Stomach (tissue), 9 donors: ENCODE results near the gene LAMC1. TPM values are rescaled to one million over a fixed set of nuclear protein-coding genes. Genes with fewer than 3 reads are reported as not detected.

ENCODE experiments used
- DNase-seq, 2 donors: peaks; one replicate each; pipeline versions ENCODE4 v3.0.0 to v3.0.0-alpha.2; 2013 to 2019
- H3K27ac ChIP-seq, 5 donors: fragments of 200-600 bp in 4 of 5; sonication (generic) in 4 of 5; one replicate each; pipeline ENCODE4 v1.5.1; 2013 to 2019; ENCODE audit warnings: mild to moderate bottlenecking in 1 of 5, moderate library complexity in 1 of 5
- H3K27me3 ChIP-seq, 3 donors: fragments of 200-600 bp; sonication (generic); one replicate each; pipeline ENCODE4 v1.5.1; 2017 to 2019; ENCODE audit warnings: mixed run types in 1 of 3
- H3K36me3 ChIP-seq, 4 donors: fragments of 200-600 bp; sonication (generic); 1 replicate in 3 of 4; 2 replicates in 1 of 4; pipeline ENCODE4 v1.5.1; 2016 to 2019
- H3K4me1 ChIP-seq, 4 donors: fragments of 200-600 bp; sonication (generic); one replicate each; pipeline ENCODE4 v1.5.1; 2016 to 2019
- H3K4me3 ChIP-seq, 4 donors: fragments of 200-600 bp; sonication (generic) in 3 of 4; one replicate each; pipeline ENCODE4 v1.5.1; 2016 to 2019; ENCODE audit warnings: mild to moderate bottlenecking in 1 of 4
- H3K9me3 ChIP-seq, 4 donors: fragments of 200-600 bp; sonication (generic); one replicate each; pipeline ENCODE4 v1.5.1; 2016 to 2019
- CTCF ChIP-seq, 7 experiments: fragments of 450-650 bp in 4 of 7; fragments of 200-600 bp in 3 of 7; sonication (generic) in 3 of 7; IDR thresholded peaks; one replicate each; pipeline ENCODE4 v1.5.1; 2016 to 2019; ENCODE audit warnings: antibody characterized with exemption in 7 of 7, control low read depth in 2 of 7, mild to moderate bottlenecking in 1 of 7
- EP300 ChIP-seq: sonication (generic); formaldehyde crosslinking; IDR thresholded peaks from one replicate; pipeline ENCODE4 v1.6.1; 2017; ENCODE audit warnings: antibody characterized with exemption
- POLR2A ChIP-seq, 4 donors: fragments of 450-650 bp; IDR thresholded peaks; one replicate each; pipeline ENCODE4 v1.6.1; 2016; ENCODE audit warnings: antibody characterized with exemption in 4 of 4, control low read depth in 2 of 4, mild to moderate bottlenecking in 1 of 4, moderate library complexity in 1 of 4
- POLR2AphosphoS5 ChIP-seq, 3 donors: sonication (generic); formaldehyde crosslinking; IDR thresholded peaks; one replicate each; pipeline ENCODE4 v1.6.1; 2016; ENCODE audit warnings: antibody characterized with exemption in 3 of 3
- WGBS, 5 donors: extraction: QIAGEN DNeasy Blood & Tissue Kit in 3 of 5; methylation state at CpG; one replicate each; pipeline versions ENCODE4 v1.1.5 to v1.1.7; 2013 to 2018; 5-methylcytosine and 5-hydroxymethylcytosine counted together
- intact Hi-C: fragments of 100-400 bp; cut with DNase I; formaldehyde crosslinking; loops from one replicate; pipeline ENCODE4 v1.15.1; 2023; ENCODE audit warnings: low total_unique reads
- polyA plus RNA-seq, 3 donors: library from polyadenylated mRNA; stranded (reverse); fragments of 200-250 nt; gene quantifications; one replicate each; pipeline ENCODE4 v1.2.3, GENCODE V29; 2013
- total RNA-seq, 5 donors: library from RNA; depleted of rRNA; stranded (reverse); fragments of >200 nt; gene quantifications; one replicate each; pipeline versions ENCODE4 v1.1.0 to v1.2.3, GENCODE V29; 2014 to 2016
- donor health status: healthy with polysubstance abuse.
- donor health status: Bipolar disorder and iron deficiency.
- donor health status: healthy.

The LAMC1 gene
- total and polyA plus RNA-seq, 8 donors: 11.7 to 355 (median 142) TPM

- intact Hi-C loops: no loop called here
- H3K27ac ChIP-seq: peak overlapping the region in 4 of 5 donors; percentile 3 to 58 (median 36)
- H3K4me1 ChIP-seq: peaks cover 0 to 85% (median 53%) of the 10 kb centered on the region in 4 donors
- WGBS, 5 donors: 34 to 56% (median 52%) methylated on average over 3 of the region's 3 CpGs
- H3K27me3 ChIP-seq: no peaks in the 10 kb centered on the region
- DNase-seq: no peak
- H3K9me3 ChIP-seq: no peaks in the 10 kb centered on the region
- TF ChIP-seq EP300 (no peak), CTCF (IDR thresholded peaks at IDR 0.05) (no peak), POLR2A (IDR thresholded peaks at IDR 0.05) (no peak), POLR2AphosphoS5 (IDR thresholded peaks at IDR 0.05) (peak in 1 of 3 donors; percentile 25)
- H3K4me3 ChIP-seq: no peak overlapping the region
- H3K36me3 ChIP-seq: peaks cover 0 to 7% (median 0%) of the 10 kb centered on the region in 4 donors
Measured at GRCh38 chr1:183039985-183040447, 16.8 kb downstream of the LAMC1 start.

- 56 to 73% (median 62%) methylated on average over 2 of the region's 2 CpGs for WGBS, 5 donors
Measured at GRCh38 chr1:183040547-183040971, 17.3 kb downstream of the LAMC1 start.

GRCh38 chr1:183043254-183043653, 20.0 kb downstream of the LAMC1 start:
- H3K9me3 ChIP-seq: no peaks in the 10 kb centered on the region
- H3K36me3 ChIP-seq: no peaks in the 10 kb centered on the region
- no peak overlapping the region for H3K4me3 ChIP-seq
- TF ChIP-seq CTCF (IDR thresholded peaks at IDR 0.05) (no peak), POLR2A (IDR thresholded peaks at IDR 0.05) (no peak), EP300 (no peak), POLR2AphosphoS5 (IDR thresholded peaks at IDR 0.05) (no peak)
- H3K27me3 ChIP-seq: no peaks in the 10 kb centered on the region
- intact Hi-C loops: no loop called here
- no peak for DNase-seq
- peaks cover 3 to 96% (median 55%) of the 10 kb centered on the region in 4 donors for H3K4me1 ChIP-seq
- 55 to 83% (median 72%) methylated on average over 3 of the region's 3 CpGs for WGBS, 5 donors
- H3K27ac ChIP-seq: peak overlapping the region in 1 of 5 donors; percentile 40

More at GRCh38 chr1:183040547-183040971, 17.3 kb downstream of the LAMC1 start:
- no peak for DNase-seq
- Histone ChIP-seq H3K9me3 (no peaks in the 10 kb centered on the region), H3K27me3 (no peaks in the 10 kb centered on the region), H3K27ac (peak overlapping the region in 4 of 5 donors; percentile 3 to 58 (median 36)), H3K4me3 (no peak overlapping the region), H3K36me3 (peaks cover 0 to 7% (median 0%) of the 10 kb centered on the region in 4 donors), H3K4me1 (peaks cover 0 to 91% (median 56%) of the 10 kb centered on the region in 4 donors)
- intact Hi-C loops: no loop called here
- TF ChIP-seq CTCF (IDR thresholded peaks at IDR 0.05): no peak
- TF ChIP-seq EP300: no peak
- TF ChIP-seq POLR2A (IDR thresholded peaks at IDR 0.05): no peak
- no peak for TF ChIP-seq POLR2AphosphoS5 (IDR thresholded peaks at IDR 0.05)

- H3K4me1 ChIP-seq: peaks cover 8 to 96% (median 55%) of the 10 kb centered on the region in 4 donors
Measured at GRCh38 chr1:183043872-183044854, 20.9 kb downstream of the LAMC1 start.

More at GRCh38 chr1:183043872-183044854, 20.9 kb downstream of the LAMC1 start:
- intact Hi-C loops: no loop called here
- H3K9me3 ChIP-seq: no peaks in the 10 kb centered on the region
- no peak overlapping the region for H3K4me3 ChIP-seq
- H3K27ac ChIP-seq: peak overlapping the region in 4 of 5 donors; percentile 22 to 48 (median 42)
- H3K36me3 ChIP-seq: no peaks in the 10 kb centered on the region
- TF ChIP-seq POLR2AphosphoS5 (IDR thresholded peaks at IDR 0.05): no peak
- TF ChIP-seq EP300: no peak
- TF ChIP-seq CTCF (IDR thresholded peaks at IDR 0.05): no peak
- no peak for TF ChIP-seq POLR2A (IDR thresholded peaks at IDR 0.05)
- 50 to 68% (median 65%) methylated on average over 7 of the region's 7 CpGs for WGBS, 5 donors
- DNase-seq: no peak
- no peaks in the 10 kb centered on the region for H3K27me3 ChIP-seq
